HG03066 (cell line): ENCODE data around the gene TFAP2D.

ENCODE experiments used
- ATAC-seq: cut with Tn5 transposase; IDR thresholded peaks from one replicate; pipeline ENCODE4 v1.9.1; 2021; ENCODE audit warnings: low read depth; ENCODE audit not compliant: unreplicated experiment

Gene TFAP2D

DNA sequence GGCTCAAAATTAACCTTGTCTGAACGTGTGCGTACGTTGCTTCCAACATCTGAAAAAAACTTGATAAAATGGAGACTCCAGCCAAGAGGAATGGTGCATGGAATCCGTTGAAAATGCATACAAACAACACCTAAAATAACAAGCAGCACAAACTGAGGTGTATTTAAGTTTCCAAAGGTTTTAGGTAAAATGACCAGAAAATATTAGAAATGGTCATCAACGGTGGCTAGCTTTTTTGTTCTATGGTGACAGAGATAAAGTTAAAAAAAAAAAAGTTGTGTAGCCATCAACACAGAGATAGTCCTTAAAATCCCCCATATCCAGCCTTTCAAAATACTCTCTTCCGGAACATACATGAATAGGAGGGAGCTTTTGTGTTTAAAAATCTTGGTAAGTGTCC, 104.7 kb downstream of the TFAP2D start:
- ATAC-seq, result no peak

DNA sequence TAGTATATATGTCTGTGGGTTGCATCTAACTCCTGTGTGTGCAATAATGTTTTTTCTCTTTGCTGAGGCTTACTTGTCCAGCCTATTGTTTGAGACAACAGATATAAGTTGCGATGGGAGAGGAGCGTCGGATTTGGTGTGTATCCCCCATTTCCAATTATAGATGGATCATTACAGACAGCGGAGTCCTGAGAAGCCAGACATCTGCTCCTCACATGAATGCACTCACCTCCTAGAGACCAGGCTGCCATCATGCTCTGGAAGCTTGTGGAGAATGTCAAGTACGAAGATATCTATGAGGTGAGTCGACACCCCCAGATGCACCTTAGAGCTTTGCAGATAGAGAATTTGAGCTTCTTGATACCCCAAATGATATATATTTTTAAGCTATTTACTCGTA, 105.3 kb downstream of the TFAP2D start, which contains the start of gene TFAP2B:
Gene TFAP2B (plus strand): TSS at position 199 of the 400 bp plus-strand sequence. CDS start 21 bp downstream, at position 220.
- no peak for ATAC-seq

DNA sequence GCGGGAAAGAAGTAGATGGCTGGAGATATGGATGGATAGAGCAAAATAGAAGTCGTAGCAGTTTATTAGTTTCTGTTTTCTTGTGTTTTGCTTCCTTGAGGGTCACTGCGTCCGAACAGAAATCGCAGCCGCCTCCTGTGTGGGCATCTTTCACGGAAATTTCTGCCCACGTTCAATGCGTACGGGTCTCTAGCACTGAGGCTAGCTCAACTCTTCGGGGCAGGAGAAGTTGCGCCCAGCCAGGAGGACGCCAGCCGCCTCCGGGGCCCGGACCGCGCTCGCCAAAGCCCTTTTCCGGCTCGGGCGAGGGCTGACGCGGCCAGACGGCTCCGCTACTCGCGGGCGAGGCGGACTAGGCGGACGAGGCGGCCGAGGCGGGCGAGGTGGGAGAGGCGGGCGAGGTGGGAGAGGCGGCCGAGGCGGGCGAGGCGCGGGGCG, 106.2 kb downstream of the TFAP2D start:
- no peak for ATAC-seq

DNA sequence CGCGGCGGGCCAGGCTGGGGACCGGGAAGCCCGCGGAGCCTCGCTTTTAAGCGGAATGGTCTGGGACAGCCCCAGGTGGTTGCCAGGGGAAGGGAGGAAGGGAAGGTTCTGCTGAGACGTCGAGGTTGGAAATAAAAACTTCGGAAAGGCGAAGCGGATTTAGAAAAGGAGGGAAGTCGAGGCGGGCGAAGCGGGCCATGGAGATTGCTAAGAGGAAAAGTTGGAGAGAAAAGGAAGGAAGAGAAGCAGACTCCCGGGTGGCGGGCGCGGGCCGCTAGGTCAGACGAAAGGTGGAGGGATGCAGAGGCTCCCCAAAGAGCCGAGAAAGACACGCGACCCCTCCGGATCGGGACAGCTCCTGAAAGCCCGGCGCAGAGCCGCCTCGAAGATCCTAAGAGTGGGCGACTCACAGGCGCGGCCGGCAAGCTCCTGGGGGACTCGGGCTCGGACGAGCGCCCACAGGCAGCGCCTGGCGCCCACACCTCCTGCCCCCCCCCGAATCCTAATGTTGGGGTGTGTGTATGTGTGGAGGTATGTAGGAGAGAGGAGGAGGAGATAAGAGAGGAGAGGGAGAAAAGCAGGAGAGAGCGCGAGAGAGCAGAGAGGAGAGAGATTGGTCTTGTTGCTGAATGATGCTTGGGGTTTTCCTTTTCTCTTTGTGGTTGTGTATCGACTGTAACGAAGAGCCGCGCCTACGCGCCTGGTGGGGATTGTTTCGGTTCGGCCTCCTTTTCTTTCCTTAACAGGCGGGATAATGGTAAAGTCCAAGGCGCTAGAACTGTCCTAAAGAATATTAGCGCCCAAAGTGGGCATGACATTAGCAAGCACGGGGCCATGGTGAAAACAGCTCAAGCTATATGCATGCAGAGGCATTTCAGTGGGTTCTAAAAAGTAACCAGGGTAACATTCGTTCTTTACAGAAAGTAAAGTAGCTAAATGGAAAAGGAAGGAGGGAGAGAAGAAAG, 106.9 kb downstream of the TFAP2D start:
- ATAC-seq, result no peak

DNA sequence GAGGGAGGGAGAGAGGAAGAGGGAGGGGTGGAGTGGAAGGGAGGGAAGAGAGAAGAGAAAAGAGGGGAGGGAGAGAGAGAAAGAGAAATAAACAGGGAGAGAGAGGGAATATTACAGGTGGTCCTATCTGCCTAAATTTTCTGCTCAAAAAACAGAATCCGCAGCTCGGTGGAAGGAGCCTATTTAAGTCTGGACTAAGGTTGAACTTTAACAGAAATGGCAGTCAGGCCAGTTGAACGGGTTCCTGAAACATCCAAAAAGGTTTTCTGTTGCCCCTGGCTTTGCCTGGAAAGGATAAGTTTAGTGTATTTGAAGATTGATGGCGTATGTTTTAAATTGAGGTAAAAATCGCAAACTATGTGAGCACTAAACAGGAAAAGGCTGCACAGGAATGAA, 107.5 kb downstream of the TFAP2D start:
- ATAC-seq, result no peak

DNA sequence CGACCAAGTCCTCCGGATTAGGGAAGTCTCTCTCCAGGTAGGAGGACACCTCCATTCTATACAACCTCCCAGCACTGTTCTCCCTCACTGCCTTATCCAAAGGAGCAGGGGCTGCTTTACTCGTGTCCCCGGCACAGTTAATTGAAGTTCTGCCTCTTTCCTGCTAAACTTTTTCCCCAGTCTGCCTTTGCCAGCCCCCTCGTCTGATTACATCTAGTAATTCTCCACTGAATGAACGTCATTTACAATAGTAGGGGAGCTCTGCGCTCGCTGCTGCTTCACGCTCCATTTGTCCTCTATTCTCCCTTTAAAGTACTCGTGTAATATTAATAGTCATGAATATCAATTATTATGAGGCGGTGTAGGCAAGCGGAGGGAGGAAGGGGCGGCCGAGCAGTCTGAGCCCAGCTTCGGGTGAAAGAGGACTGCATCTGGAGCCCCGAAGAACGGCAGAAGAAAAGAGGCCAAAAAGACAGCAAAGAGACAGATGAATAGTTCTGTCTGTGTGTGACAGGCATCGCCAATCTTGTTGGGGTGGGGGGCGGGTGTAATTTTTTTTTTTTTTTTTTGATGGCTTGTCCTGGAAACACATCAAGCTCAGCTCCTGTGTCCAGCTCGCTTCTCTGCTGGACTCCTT, 108.2 kb downstream of the TFAP2D start:
- no peak for ATAC-seq

DNA sequence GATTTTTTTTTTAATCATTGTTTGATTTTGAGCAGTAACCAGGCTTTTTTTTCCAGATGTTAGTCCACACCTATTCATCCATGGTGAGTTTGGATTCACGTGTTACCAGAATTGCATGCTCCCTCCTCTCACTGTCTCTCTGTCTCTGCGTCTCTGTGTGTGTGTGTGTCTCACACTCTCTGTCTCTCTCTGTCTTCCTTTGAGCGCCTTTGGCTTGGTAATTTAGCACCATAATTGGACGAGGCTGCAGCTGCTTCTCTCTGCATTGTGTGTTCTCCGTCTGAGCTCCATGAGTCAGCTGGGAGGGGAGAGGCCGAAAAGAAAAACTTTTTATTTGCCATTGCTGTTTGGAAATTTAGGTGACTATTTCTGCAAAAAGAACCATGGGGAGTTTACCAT, 108.8 kb downstream of the TFAP2D start:
- no peak for ATAC-seq
